ENCODE results near the gene MAB21L3. TPM values are rescaled to one million over a fixed set of nuclear protein-coding genes. Genes with fewer than 3 reads are reported as not detected.

MAB21L3 gene
- not detected for total RNA-seq

GRCh38 chr1:116110567-116111523 lies at the start of gene MAB21L3:
TSS of gene MAB21L3 (plus strand) at chr1:116111399. CDS start at chr1:116112616, 1,217 bp downstream.
- no peak for DNase-seq (ENCODE audit: low spot score in 2 of 2)
- intact Hi-C loops (cut with DNase I), result no loop called here
- no peaks in the 10 kb centered on the region for H3K36me3 ChIP-seq
- no peak within 1 kb of the TSS for H3K27ac ChIP-seq
- H3K9me3 ChIP-seq, result no peaks in the 10 kb centered on the region
- H3K4me3 ChIP-seq, result no peak within 1 kb of the TSS
- H3K27me3 ChIP-seq, result no peaks in the 10 kb centered on the region
- TF ChIP-seq CTCF (IDR thresholded peaks at IDR 0.05), result no peak
- no peaks in the 10 kb centered on the region for H3K4me1 ChIP-seq

DNA sequence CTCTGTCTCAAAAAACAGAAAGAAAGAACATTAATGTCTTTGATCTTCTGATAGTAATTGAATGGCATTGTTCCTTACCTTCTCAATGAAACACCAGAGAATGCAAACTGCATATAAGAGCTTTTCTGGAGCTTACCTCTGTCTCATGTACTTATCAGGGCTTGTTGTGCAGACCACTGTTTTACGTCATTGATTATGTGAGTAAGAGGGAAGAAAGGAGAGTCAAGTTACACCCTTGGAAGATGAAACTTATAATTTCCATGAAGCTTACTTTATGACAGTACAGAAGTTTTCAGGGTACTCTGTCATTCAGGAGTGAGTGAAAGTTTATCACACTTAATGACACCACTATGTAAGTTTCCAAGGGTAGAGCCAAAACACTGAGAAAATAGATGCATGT lies 49.0 kb upstream of the MAB21L3 start:
- H3K9me3 ChIP-seq, result peaks cover 0 to 6% of the 10 kb centered on the region in 2 donors
- H3K4me1 ChIP-seq, result no peaks in the 10 kb centered on the region
- H3K27me3 ChIP-seq, result no peaks in the 10 kb centered on the region
- no peak overlapping the region for H3K27ac ChIP-seq
- no peak for TF ChIP-seq CTCF (IDR thresholded peaks at IDR 0.05)
- DNase-seq (ENCODE audit: low spot score in 2 of 2), result no peak
- intact Hi-C loops (cut with DNase I), result no loop called here
- peaks cover 3 to 15% of the 10 kb centered on the region in 2 donors for H3K36me3 ChIP-seq
- no peak overlapping the region for H3K4me3 ChIP-seq

- Histone ChIP-seq H3K27me3 (no peaks in the 10 kb centered on the region), H3K4me1 (no peaks in the 10 kb centered on the region), H3K9me3 (no peaks in the 10 kb centered on the region), H3K27ac (no peak overlapping the region), H3K36me3 (peaks cover 3 to 15% of the 10 kb centered on the region in 2 donors), H3K4me3 (no peak overlapping the region)
- DNase-seq (ENCODE audit: low spot score in 2 of 2), result no peak
- TF ChIP-seq CTCF (IDR thresholded peaks at IDR 0.05), result no peak
- intact Hi-C loops (cut with DNase I), result no loop called here
Observed at GRCh38 chr1:116064616-116065015, 46.6 kb upstream of the MAB21L3 start.

- Histone ChIP-seq H3K9me3 (no peaks in the 10 kb centered on the region), H3K27me3 (no peaks in the 10 kb centered on the region)
- no peak for TF ChIP-seq CTCF (IDR thresholded peaks at IDR 0.05)
Observed at GRCh38 chr1:116066868-116067565, 44.2 kb upstream of the MAB21L3 start.

GRCh38 chr1:116067566-116067890 lies 43.7 kb upstream of the MAB21L3 start:
- intact Hi-C loops (cut with DNase I), result no loop called here
- Histone ChIP-seq H3K4me3 (no peak overlapping the region), H3K9me3 (no peaks in the 10 kb centered on the region), H3K27ac (peak overlapping the region; percentile 38 to 72), H3K27me3 (no peaks in the 10 kb centered on the region), H3K4me1 (no peaks in the 10 kb centered on the region), H3K36me3 (peaks cover 3 to 24% of the 10 kb centered on the region in 2 donors)
- TF ChIP-seq CTCF (IDR thresholded peaks at IDR 0.05), result no peak
- no peak for DNase-seq (ENCODE audit: low spot score in 2 of 2)

More at GRCh38 chr1:116066868-116067565, 44.2 kb upstream of the MAB21L3 start:
- no peak for DNase-seq (ENCODE audit: low spot score in 2 of 2)
- Histone ChIP-seq H3K27ac (peak overlapping the region; percentile 38 to 72), H3K36me3 (peaks cover 3 to 24% of the 10 kb centered on the region in 2 donors), H3K4me3 (no peak overlapping the region), H3K4me1 (no peaks in the 10 kb centered on the region)
- intact Hi-C loops (cut with DNase I), result no loop called here

All from ascending aorta (tissue), 2 donors.